ENCODE measurements around the gene TSGA10IP. TPM values are rescaled to one million over a fixed set of nuclear protein-coding genes. Genes with fewer than 3 reads are reported as not detected.

Gene TSGA10IP
- 0.33 TPM in 1 of 2 replicates, not detected in the other for total RNA-seq

DNA sequence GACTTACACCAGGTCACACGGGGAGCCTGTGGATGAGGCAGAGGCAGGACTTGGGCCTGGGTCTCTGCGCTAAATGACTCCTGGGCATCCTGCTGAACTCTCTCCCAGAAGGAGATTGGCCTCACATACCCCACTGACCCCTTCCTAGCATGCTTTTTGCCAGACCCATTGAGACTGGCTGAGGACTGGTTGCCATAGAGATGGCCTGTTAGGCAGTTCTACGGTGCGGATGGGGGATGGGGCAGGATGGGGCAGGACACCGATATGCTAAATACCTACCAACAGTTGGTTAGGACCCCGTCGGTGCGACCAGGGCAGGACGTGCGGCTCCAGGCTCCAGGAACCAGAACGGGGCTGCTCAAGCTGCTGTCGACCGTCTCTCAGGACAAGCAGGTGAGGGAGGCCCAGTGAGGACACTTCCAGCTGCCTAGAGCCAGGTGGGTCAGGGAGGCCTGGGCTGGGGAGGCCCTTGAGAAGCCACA lies at the start of gene TSGA10IP:
Gene TSGA10IP, plus strand, starts transcription at position 51 of the 482 bp plus-strand sequence. Its CDS starts 196 bp downstream, at position 247.

GRCh38 chr11:65900125-65900898 lies 45.0 kb upstream of the TSGA10IP start, which contains the start of gene FOSL1:
TSS of gene FOSL1 (minus strand) at chr11:65900388. CDS start at chr11:65900339, 49 bp downstream.

DNA sequence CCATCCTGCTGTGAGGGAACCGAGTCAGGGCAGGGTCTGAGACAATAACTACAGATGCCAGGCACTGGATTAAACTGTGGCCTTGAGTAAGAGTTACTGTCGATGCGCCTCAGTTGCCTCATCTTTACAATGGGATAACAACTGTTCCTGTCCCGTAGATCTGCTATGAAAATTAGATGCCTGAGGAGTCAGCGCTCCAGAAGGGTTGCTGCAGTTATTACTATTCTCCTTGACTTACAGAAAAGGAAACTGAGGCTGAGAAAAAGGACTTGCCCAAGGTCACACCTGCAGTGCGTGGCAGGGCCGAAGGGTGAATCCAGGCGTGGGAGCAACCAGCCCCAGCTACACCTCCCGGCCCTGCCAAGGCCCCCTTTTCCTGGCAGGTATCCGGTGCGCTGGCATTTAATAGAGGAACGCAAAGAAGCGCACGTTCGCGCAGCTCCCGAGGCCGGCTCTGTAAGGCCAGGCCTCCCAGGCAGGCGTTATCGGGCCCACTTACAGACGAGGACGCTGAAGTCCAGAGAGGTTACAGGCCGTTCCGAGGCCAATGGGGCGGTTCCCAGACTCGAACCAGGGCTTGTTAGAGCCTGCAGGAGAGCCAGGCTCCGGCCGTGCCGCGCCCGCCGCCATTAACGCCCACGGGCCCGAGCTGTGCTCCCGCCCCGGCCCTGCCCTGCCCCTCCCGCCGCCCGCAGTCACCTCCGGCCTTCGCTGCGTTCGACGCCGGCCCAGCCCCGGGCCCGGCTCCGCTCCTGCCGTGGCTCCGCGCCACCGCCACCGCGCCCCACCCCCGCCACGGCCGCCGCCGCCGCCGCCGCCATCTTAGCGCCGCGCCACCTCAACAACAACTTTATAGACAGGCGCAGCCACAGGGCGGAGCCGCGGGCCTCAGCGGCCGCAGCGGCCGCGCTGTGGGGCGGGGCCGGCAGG lies 26.8 kb upstream of the TSGA10IP start, which contains the start of gene C11orf68:
Gene C11orf68, minus strand, starts transcription at position 852 of the 930 bp plus-strand sequence. Its CDS starts 31 bp downstream, at position 821.

GRCh38 chr11:65919141-65919572 lies 26.1 kb upstream of the TSGA10IP start, which contains the start of gene DRAP1:
TSS of gene DRAP1 (plus strand) at chr11:65919426. CDS start at chr11:65919502, 76 bp downstream.

GRCh38 chr11:65961267-65962140 lies 16.2 kb downstream of the TSGA10IP start, which contains the start of gene SART1:
TSS of gene SART1 (plus strand) at chr11:65961734. CDS start at chr11:65961781, 47 bp downstream.

GRCh38 chr11:66001942-66002647 lies 56.8 kb downstream of the TSGA10IP start, which contains the start of the genes BANF1 and EIF1AD:
TSS of gene BANF1 (plus strand) at chr11:66002503. CDS start at chr11:66003251, 748 bp downstream.
TSS of gene EIF1AD (minus strand) at chr11:66002157. CDS start at chr11:66000389, 1,768 bp downstream.

Other genes starting within 250 kb of the TSGA10IP start
- 45.4 and 47.3 TPM in 2 replicates for gene KAT5, start 233.2 kb upstream of the TSGA10IP start, total RNA-seq
- gene RNASEH2C, start 224.7 kb upstream of the TSGA10IP start, total RNA-seq, result 32.9 and 57.7 TPM in 2 replicates
- 7.1 and 10.6 TPM in 2 replicates for gene AP5B1, start 164.5 kb upstream of the TSGA10IP start, total RNA-seq
- not detected in 2 replicates for gene OVOL1, start 158.4 kb upstream of the TSGA10IP start, total RNA-seq
- gene SNX32, start 111.5 kb upstream of the TSGA10IP start, total RNA-seq, result 1.2 and 3.1 TPM in 2 replicates
- 951 and 1,471 TPM in 2 replicates for gene CFL1, start 87.3 kb upstream of the TSGA10IP start, total RNA-seq
- 47.6 and 51.9 TPM in 2 replicates for gene MUS81, start 85.0 kb upstream of the TSGA10IP start, total RNA-seq
- gene EFEMP2, start 72.7 kb upstream of the TSGA10IP start, total RNA-seq, result 56.3 and 157 TPM in 2 replicates
- gene CTSW, start 65.6 kb upstream of the TSGA10IP start, total RNA-seq, result not detected in 2 replicates
- 204 and 244 TPM in 2 replicates for gene FIBP, start 57.0 kb upstream of the TSGA10IP start, total RNA-seq
- gene CCDC85B, start 54.8 kb upstream of the TSGA10IP start, total RNA-seq, result 168 and 233 TPM in 2 replicates
- gene FOSL1, start 45.1 kb upstream of the TSGA10IP start, total RNA-seq, result 19.9 and 24.3 TPM in 2 replicates
- 30.1 and 37.4 TPM in 2 replicates for gene C11orf68, start 26.4 kb upstream of the TSGA10IP start, total RNA-seq
- 255 and 434 TPM in 2 replicates for gene DRAP1, start 26.1 kb upstream of the TSGA10IP start, total RNA-seq
- gene SART1, start 16.3 kb downstream of the TSGA10IP start, total RNA-seq, result 51.1 and 57.1 TPM in 2 replicates
- gene EIF1AD, start 56.7 kb downstream of the TSGA10IP start, total RNA-seq, result 28.2 and 29.3 TPM in 2 replicates
- 17.5 and 26.5 TPM in 2 replicates for gene BANF1, start 57.0 kb downstream of the TSGA10IP start, total RNA-seq
- 0.17 TPM in 1 of 2 replicates, not detected in the other for gene CST6, start 66.5 kb downstream of the TSGA10IP start, total RNA-seq
- gene CATSPER1, start 81.0 kb downstream of the TSGA10IP start, total RNA-seq, result under 0.01 TPM in 1 of 2 replicates, not detected in the other
- not detected in 2 replicates for gene GAL3ST3, start 103.7 kb downstream of the TSGA10IP start, total RNA-seq
- 163 and 165 TPM in 2 replicates for gene SF3B2, start 106.9 kb downstream of the TSGA10IP start, total RNA-seq
- gene PACS1, start 124.8 kb downstream of the TSGA10IP start, total RNA-seq, result 31.3 and 46.0 TPM in 2 replicates